ENCODE measurements around the gene ZNF787. TPM values are rescaled to one million over a fixed set of nuclear protein-coding genes. Genes with fewer than 3 reads are reported as not detected.
A peak's percentile ranks its signal among the peaks of the same experiment; 100 is the strongest.

The ZNF787 gene
- 10 to 100 TPM; 20.6 to 38.6 (median 34.9) TPM for total RNA-seq
- total RNA-seq (2013) = 15.1 TPM
- 13.1 to 39.1 (median 26.0) reads per million in 29 experiments for total RNA-seq

DNA sequence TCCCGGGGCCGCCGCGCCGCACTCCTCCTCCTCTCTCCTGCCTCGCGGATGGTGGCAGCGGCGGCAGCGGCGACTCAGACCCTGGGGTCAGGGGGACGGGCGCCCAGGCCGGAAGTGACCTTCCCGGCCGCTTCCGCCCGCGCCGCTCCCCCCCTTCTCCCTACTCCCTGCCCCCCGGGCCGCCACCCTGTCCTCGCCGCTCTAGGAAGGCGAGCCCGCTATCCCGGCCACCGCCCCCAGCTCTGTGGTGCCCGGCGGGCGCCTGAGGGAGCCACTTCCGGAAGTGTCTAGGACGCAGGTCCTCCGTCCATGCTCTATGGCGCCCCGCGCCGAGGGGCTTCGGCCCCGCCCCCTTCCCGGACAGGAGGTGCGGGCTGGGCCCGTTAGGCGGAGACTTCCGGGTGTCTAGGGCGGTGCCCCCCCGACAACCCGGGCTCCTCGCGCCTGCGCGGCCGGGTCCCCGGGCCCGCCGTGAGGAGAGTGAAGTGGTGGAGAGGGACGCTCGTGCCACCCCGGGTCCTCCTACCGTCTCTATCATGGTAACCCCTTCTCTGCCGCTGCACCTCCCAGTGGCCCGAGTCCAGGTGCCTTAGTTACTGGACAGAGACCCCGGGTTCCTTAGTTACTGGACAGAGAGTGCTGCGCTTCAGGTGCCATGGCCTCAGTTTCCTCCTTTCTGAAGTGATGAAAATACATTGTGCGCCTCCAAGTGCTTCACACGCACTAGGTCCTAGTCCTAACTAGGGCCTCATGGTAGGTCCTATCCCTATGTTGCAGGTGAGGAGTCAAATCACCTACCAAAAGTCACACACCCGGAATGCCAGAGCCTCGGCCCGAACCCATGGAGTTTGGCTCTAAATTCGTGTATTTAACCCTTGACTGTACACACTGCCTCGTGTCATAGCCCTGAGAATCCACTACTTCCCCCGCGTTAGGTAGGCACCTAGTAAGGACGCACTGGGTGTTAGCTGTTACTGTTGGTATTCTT lies at the start of gene ZNF787:
TSS of gene ZNF787 (minus strand) at position 116 of the 988 bp plus-strand sequence. CDS start 18,078 bp downstream, outside the sequence.
- DNase-seq = peak; percentile 92 to 99 (median 96)
- H3K27me3 Mint-ChIP-seq = no peaks in the 10 kb centered on the region
- no peaks in the 10 kb centered on the region for H3K9me3 Mint-ChIP-seq
- ATAC-seq (replicated peaks in 1 of 4) = peak; percentile 85 to 87 (median 86)
- Histone ChIP-seq H3K4me3 (ENCODE audit: control insufficient read depth in 1 of 2, extremely low read depth in 1 of 2, low read length in 1 of 2) (peak within 1 kb of the TSS; percentile 63 to 88), H3K36me3 (ENCODE audit: control insufficient read depth in 2 of 2, extremely low read depth in 1 of 2, insufficient read depth in 1 of 2, low read length in 1 of 2) (no peaks in the 10 kb centered on the region), H3K9me3 (no peaks in the 10 kb centered on the region), H3K27ac (ENCODE audit: low read length) (peak within 1 kb of the TSS; percentile 95), H3K27me3 (replicated peaks in 1 of 2; ENCODE audit: control insufficient read depth in 2 of 2, extremely low read depth in 1 of 2, insufficient read depth in 2 of 2, low read length in 1 of 2) (no peaks in the 10 kb centered on the region), H3K4me1 (ENCODE audit: control insufficient read depth in 1 of 2, extremely low read depth in 1 of 2, insufficient read depth in 2 of 2, low read length in 2 of 2) (peaks cover 26 to 59% of the 10 kb centered on the region in 2 experiments)
- ChIA-PET CTCF (interaction anchor here in 1 of 2 donors (0.6 to 1.0 kb wide), 4 partner anchors 17 to 467 kb away, joined by 3 read pairs; no protein-coding TSS in a partner anchor), POLR2A (interaction anchor here (0.6 to 1.1 kb wide), 4 partner anchors 20 to 1984 kb away, joined by 3 to 5 read pairs (median 4); partner anchors contain the start of genes CNOT3 (in 1 of the 2) and ZNF444 (in 1 of the 2))
- WGBS (ENCODE audit: insufficient coverage) = 3% methylated on average over 52 of the region's 74 CpGs
- peaks cover 47 to 55% (median 49%) of the 10 kb centered on the region in 3 donors for H3K4me1 Mint-ChIP-seq
- peak within 1 kb of the TSS; percentile 88 to 93 for H3K27ac Mint-ChIP-seq
- no peaks in the 10 kb centered on the region for H3K36me3 Mint-ChIP-seq
- peak within 1 kb of the TSS; percentile 85 to 90 (median 86) for H3K4me3 Mint-ChIP-seq

GRCh38 chr19:56170261-56170660 lies 49.2 kb upstream of the ZNF787 start:
- Histone ChIP-seq H3K9me3 (no peaks in the 10 kb centered on the region), H3K4me1 (ENCODE audit: control insufficient read depth in 1 of 2, extremely low read depth in 1 of 2, insufficient read depth in 2 of 2, low read length in 2 of 2) (peaks cover 0 to 4% of the 10 kb centered on the region in 2 experiments), H3K4me3 (ENCODE audit: control insufficient read depth in 1 of 2, extremely low read depth in 1 of 2, low read length in 1 of 2) (no peak overlapping the region), H3K27ac (ENCODE audit: low read length) (no peak overlapping the region), H3K36me3 (ENCODE audit: control insufficient read depth in 2 of 2, extremely low read depth in 1 of 2, insufficient read depth in 1 of 2, low read length in 1 of 2) (no peaks in the 10 kb centered on the region), H3K27me3 (replicated peaks in 1 of 2; ENCODE audit: control insufficient read depth in 2 of 2, extremely low read depth in 1 of 2, insufficient read depth in 2 of 2, low read length in 1 of 2) (peaks cover 2 to 16% of the 10 kb centered on the region in 2 experiments)
- H3K36me3 Mint-ChIP-seq = no peaks in the 10 kb centered on the region
- no peaks in the 10 kb centered on the region for H3K9me3 Mint-ChIP-seq
- ATAC-seq (replicated peaks in 1 of 4) = no peak
- POLR2A ChIA-PET = no interaction called here
- H3K27ac Mint-ChIP-seq = no peak overlapping the region
- no peak for DNase-seq
- WGBS (ENCODE audit: insufficient coverage) = 80% methylated on average over 14 of the region's 14 CpGs
- CTCF ChIA-PET = interaction anchor here in 1 of 2 donors (0.6 kb wide), 1 partner anchor 82 kb away, joined by 5 read pairs; no protein-coding TSS in a partner anchor
- H3K4me3 Mint-ChIP-seq = no peak overlapping the region
- H3K4me1 Mint-ChIP-seq = peaks cover 2 to 5% (median 3%) of the 10 kb centered on the region in 3 donors
- peaks cover 0 to 8% of the 10 kb centered on the region in 2 donors for H3K27me3 Mint-ChIP-seq

DNA sequence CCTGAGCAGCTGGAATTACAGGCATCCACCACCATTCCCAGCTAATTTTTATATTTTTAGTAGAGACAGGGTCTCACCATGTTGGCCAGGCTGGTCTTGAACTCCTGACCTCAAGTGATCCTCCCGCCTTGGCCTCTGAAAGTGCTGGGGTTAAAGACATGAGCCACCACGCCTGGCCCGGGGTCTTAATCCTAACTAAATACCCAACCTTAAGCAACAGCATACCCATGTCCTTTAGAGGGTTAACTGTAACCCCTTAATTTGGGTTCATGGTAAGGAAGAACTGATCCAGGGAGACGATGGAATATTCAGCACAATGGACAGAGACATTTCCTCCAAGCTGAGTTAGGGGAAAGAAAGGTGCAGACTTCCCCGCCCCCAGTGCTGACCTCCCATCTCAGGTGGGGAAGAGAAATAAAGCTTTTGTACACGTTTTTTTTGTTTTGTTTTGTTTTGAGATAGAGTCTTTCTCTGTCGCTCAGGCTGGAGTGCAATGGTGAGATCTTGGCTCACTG lies 46.0 kb upstream of the ZNF787 start:
- no peak for DNase-seq
- Histone ChIP-seq H3K4me1 (ENCODE audit: control insufficient read depth in 1 of 2, extremely low read depth in 1 of 2, insufficient read depth in 2 of 2, low read length in 2 of 2) (peaks cover 0 to 4% of the 10 kb centered on the region in 2 experiments), H3K9me3 (no peaks in the 10 kb centered on the region), H3K4me3 (ENCODE audit: control insufficient read depth in 1 of 2, extremely low read depth in 1 of 2, low read length in 1 of 2) (no peak overlapping the region), H3K27me3 (replicated peaks in 1 of 2; ENCODE audit: control insufficient read depth in 2 of 2, extremely low read depth in 1 of 2, insufficient read depth in 2 of 2, low read length in 1 of 2) (peaks cover 0 to 21% of the 10 kb centered on the region in 2 experiments), H3K36me3 (ENCODE audit: control insufficient read depth in 2 of 2, extremely low read depth in 1 of 2, insufficient read depth in 1 of 2, low read length in 1 of 2) (peaks cover 0 to 5% of the 10 kb centered on the region in 2 donors), H3K27ac (ENCODE audit: low read length) (no peak overlapping the region)
- H3K4me3 Mint-ChIP-seq = no peak overlapping the region
- peaks cover 5 to 10% (median 9%) of the 10 kb centered on the region in 3 donors for H3K4me1 Mint-ChIP-seq
- CTCF ChIA-PET = no interaction called here
- H3K36me3 Mint-ChIP-seq = no peaks in the 10 kb centered on the region
- H3K27me3 Mint-ChIP-seq = peaks cover 0 to 5% of the 10 kb centered on the region in 2 donors
- POLR2A ChIA-PET = no interaction called here
- H3K9me3 Mint-ChIP-seq = no peaks in the 10 kb centered on the region
- no peak overlapping the region for H3K27ac Mint-ChIP-seq
- 50% methylated on average over 2 of the region's 7 CpGs for WGBS (ENCODE audit: insufficient coverage)
- no peak for ATAC-seq (replicated peaks in 1 of 4)

DNA sequence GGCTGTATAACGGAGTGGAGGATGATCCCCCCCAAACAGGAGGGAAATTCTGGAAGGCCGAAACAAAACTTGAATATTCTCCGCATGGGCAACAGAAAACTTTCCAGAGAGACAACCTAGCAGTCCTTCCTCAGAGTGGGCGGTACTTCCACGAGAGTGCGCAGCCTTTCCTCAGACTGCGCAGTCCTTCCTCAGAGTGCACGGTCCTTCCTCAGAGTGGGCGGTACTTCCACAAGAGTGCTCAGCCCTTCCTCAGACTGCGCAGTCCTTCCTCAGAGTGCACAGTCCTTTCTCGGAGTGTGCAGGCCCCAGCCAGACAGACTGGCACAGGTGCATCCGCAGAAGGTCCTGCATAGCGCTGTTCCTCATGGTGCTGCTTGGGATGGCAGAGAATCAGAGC lies 42.0 kb upstream of the ZNF787 start:
- Mint-ChIP-seq H3K36me3 (peaks cover 11% of the 10 kb centered on the region), H3K27ac (no peak overlapping the region), H3K9me3 (no peaks in the 10 kb centered on the region), H3K4me1 (peaks cover 0 to 8% (median 8%) of the 10 kb centered on the region in 3 donors), H3K27me3 (peaks cover 0 to 5% of the 10 kb centered on the region in 2 donors), H3K4me3 (no peak overlapping the region)
- Histone ChIP-seq H3K4me1 (ENCODE audit: control insufficient read depth in 1 of 2, extremely low read depth in 1 of 2, insufficient read depth in 2 of 2, low read length in 2 of 2) (no peaks in the 10 kb centered on the region), H3K9me3 (no peaks in the 10 kb centered on the region), H3K36me3 (ENCODE audit: control insufficient read depth in 2 of 2, extremely low read depth in 1 of 2, insufficient read depth in 1 of 2, low read length in 1 of 2) (peaks cover 14% of the 10 kb centered on the region in 2 donors), H3K4me3 (ENCODE audit: control insufficient read depth in 1 of 2, extremely low read depth in 1 of 2, low read length in 1 of 2) (no peak overlapping the region), H3K27me3 (replicated peaks in 1 of 2; ENCODE audit: control insufficient read depth in 2 of 2, extremely low read depth in 1 of 2, insufficient read depth in 2 of 2, low read length in 1 of 2) (peaks cover 0 to 21% of the 10 kb centered on the region in 2 experiments), H3K27ac (ENCODE audit: low read length) (no peak overlapping the region)
- DNase-seq (no peak), ATAC-seq (replicated peaks in 1 of 4) (peak in 1 of 4 experiments; percentile 40)
- ChIA-PET CTCF (no interaction called here), POLR2A (no interaction called here)
- 85% methylated on average over 13 of the region's 13 CpGs for WGBS (ENCODE audit: insufficient coverage)

DNA sequence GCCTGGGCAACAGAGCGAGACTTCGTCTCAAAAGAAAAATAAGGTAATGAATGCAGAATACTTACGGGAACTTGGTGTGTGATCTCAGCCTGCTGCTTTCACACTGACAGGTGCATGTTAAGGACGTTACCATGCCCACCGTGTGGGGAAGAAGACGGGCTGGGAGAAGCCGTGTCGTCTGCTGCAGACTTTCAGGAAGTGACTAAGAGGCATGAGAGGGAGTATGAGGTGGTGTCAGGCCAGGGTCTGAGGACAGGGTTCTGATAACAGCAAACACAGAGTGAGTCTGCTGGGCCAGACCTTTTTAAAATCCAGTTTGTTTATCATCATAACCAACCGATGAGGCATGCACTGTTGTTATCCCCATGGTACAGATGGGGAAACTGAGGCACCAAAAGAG lies 41.2 kb upstream of the ZNF787 start:
- Mint-ChIP-seq H3K4me3 (no peak overlapping the region), H3K4me1 (peaks cover 0 to 8% (median 8%) of the 10 kb centered on the region in 3 donors), H3K9me3 (no peaks in the 10 kb centered on the region), H3K27me3 (peaks cover 0 to 5% of the 10 kb centered on the region in 2 donors), H3K36me3 (peaks cover 20% of the 10 kb centered on the region), H3K27ac (peak overlapping the region in 1 of 2 donors; percentile 16)
- ATAC-seq (replicated peaks in 1 of 4) = no peak
- peaks cover 0 to 15% of the 10 kb centered on the region in 2 experiments for H3K27me3 ChIP-seq (replicated peaks in 1 of 2; ENCODE audit: control insufficient read depth in 2 of 2, extremely low read depth in 1 of 2, insufficient read depth in 2 of 2, low read length in 1 of 2)
- H3K4me3 ChIP-seq (ENCODE audit: control insufficient read depth in 1 of 2, extremely low read depth in 1 of 2, low read length in 1 of 2) = no peak overlapping the region
- DNase-seq = peak in 1 of 35 experiments; percentile 7
- 30% methylated on average over 9 of the region's 9 CpGs for WGBS (ENCODE audit: insufficient coverage)
- CTCF ChIA-PET = interaction anchor here in 1 of 2 donors (0.7 kb wide), 1 partner anchor 35 kb away, joined by 3 read pairs; no protein-coding TSS in a partner anchor
- peaks cover 14 to 18% of the 10 kb centered on the region in 2 donors for H3K36me3 ChIP-seq (ENCODE audit: control insufficient read depth in 2 of 2, extremely low read depth in 1 of 2, insufficient read depth in 1 of 2, low read length in 1 of 2)
- H3K9me3 ChIP-seq = no peaks in the 10 kb centered on the region
- no peak overlapping the region for H3K27ac ChIP-seq (ENCODE audit: low read length)
- no peaks in the 10 kb centered on the region for H3K4me1 ChIP-seq (ENCODE audit: control insufficient read depth in 1 of 2, extremely low read depth in 1 of 2, insufficient read depth in 2 of 2, low read length in 2 of 2)
- POLR2A ChIA-PET = no interaction called here

- Histone ChIP-seq H3K27me3 (replicated peaks in 1 of 2; ENCODE audit: control insufficient read depth in 2 of 2, extremely low read depth in 1 of 2, insufficient read depth in 2 of 2, low read length in 1 of 2) (peaks cover 0 to 15% of the 10 kb centered on the region in 2 experiments), H3K4me3 (ENCODE audit: control insufficient read depth in 1 of 2, extremely low read depth in 1 of 2, low read length in 1 of 2) (no peak overlapping the region), H3K4me1 (ENCODE audit: control insufficient read depth in 1 of 2, extremely low read depth in 1 of 2, insufficient read depth in 2 of 2, low read length in 2 of 2) (no peaks in the 10 kb centered on the region), H3K36me3 (ENCODE audit: control insufficient read depth in 2 of 2, extremely low read depth in 1 of 2, insufficient read depth in 1 of 2, low read length in 1 of 2) (peaks cover 14 to 21% of the 10 kb centered on the region in 2 donors), H3K9me3 (no peaks in the 10 kb centered on the region), H3K27ac (ENCODE audit: low read length) (no peak overlapping the region)
- WGBS (ENCODE audit: insufficient coverage) = 96% methylated on average over 10 of the region's 11 CpGs
- no peaks in the 10 kb centered on the region for H3K9me3 Mint-ChIP-seq
- ChIA-PET CTCF (interaction anchor here in 1 of 2 donors (0.7 kb wide), 1 partner anchor 34 kb away, joined by 3 read pairs; no protein-coding TSS in a partner anchor), POLR2A (no interaction called here)
- H3K4me1 Mint-ChIP-seq = peaks cover 0 to 8% (median 8%) of the 10 kb centered on the region in 3 donors
- H3K36me3 Mint-ChIP-seq = peaks cover 22% of the 10 kb centered on the region
- DNase-seq (no peak), ATAC-seq (replicated peaks in 1 of 4) (no peak)
- H3K4me3 Mint-ChIP-seq = no peak overlapping the region
- H3K27me3 Mint-ChIP-seq = peaks cover 0 to 5% of the 10 kb centered on the region in 2 donors
- H3K27ac Mint-ChIP-seq = no peak overlapping the region
Measured at GRCh38 chr19:56161534-56161933, 40.4 kb upstream of the ZNF787 start.

All from T-cell (primary cell).